GM19035 (cell line): ENCODE data around the gene CDK11A.
"Not testable (repeated sequence)": the region's sequence is repeated elsewhere in the genome, so short reads cannot be mapped to it uniquely, and the experiment has no call there.

Experiments
- ATAC-seq: cut with Tn5 transposase; IDR thresholded peaks from one replicate; pipeline ENCODE4 v1.9.1; 2021; ENCODE audit not compliant: unreplicated experiment

CDK11A gene

GRCh38 chr1:1664318-1664717 lies 59.8 kb downstream of the CDK11A start:
- not testable (repeated sequence) for ATAC-seq

- not testable (repeated sequence) for ATAC-seq
Observed at GRCh38 chr1:1662830-1663560, 61.2 kb downstream of the CDK11A start.

GRCh38 chr1:1662392-1662791 lies 61.8 kb downstream of the CDK11A start:
- ATAC-seq: not testable (repeated sequence)

- ATAC-seq: peak; percentile 78
Observed at GRCh38 chr1:1658583-1659549, 65.3 kb downstream of the CDK11A start, which contains the start of gene CDK11B. CDK11B (minus strand) TSS chr1:1659004; CDS start chr1:1657485, 1,519 bp downstream.
